DOHH2 (cell line): Measurements from ENCODE around the gene NRXN3.

ENCODE experiments used
- H3F3A ChIP-seq: fragments of 200-600 bp; sonication (generic), shearing (Covaris generic); 2 replicates; pipeline ENCODE4 v1.6.0; 2016; ENCODE audit warnings: antibody characterized with exemption, mild to moderate bottlenecking; ENCODE audit not compliant: control insufficient read depth, insufficient read depth
- H3K27ac ChIP-seq: fragments of 200-600 bp; sonication (generic); 2 replicates; pipeline ENCODE4 v1.5.1; 2014; ENCODE audit warnings: low read depth, mild to moderate bottlenecking, low read length, moderate library complexity
- H3K27me3 ChIP-seq: fragments of 200-600 bp; sonication (generic); 2 replicates; pipeline ENCODE4 v1.6.1; 2014; ENCODE audit warnings: mild to moderate bottlenecking, low read length, mixed read lengths; ENCODE audit not compliant: control insufficient read depth
- H3K36me3 ChIP-seq: fragments of 200-600 bp; sonication (generic); 2 replicates; pipeline ENCODE4 v1.6.1; 2014; ENCODE audit warnings: mild to moderate bottlenecking, low read length, moderate library complexity, mixed read lengths; ENCODE audit not compliant: control insufficient read depth
- H3K4me1 ChIP-seq: fragments of 200-600 bp; sonication (generic); 2 replicates; pipeline ENCODE4 v1.6.1; 2014; ENCODE audit warnings: mild to moderate bottlenecking, low read length, mixed read lengths; ENCODE audit not compliant: control insufficient read depth
- H3K4me2 ChIP-seq: fragments of 200-600 bp; sonication (generic); 2 replicates; pipeline ENCODE4 v1.6.0; 2014; ENCODE audit warnings: mild to moderate bottlenecking, low read length, moderate library complexity
- H3K4me3 ChIP-seq: fragments of 200-600 bp; sonication (generic); 2 replicates; pipeline ENCODE4 v1.5.1; 2014; ENCODE audit warnings: mild to moderate bottlenecking, low read length, mixed read lengths
- H3K79me2 ChIP-seq: fragments of 200-600 bp; sonication (generic); 2 replicates; pipeline ENCODE4 v1.6.1; 2014; ENCODE audit warnings: mild to moderate bottlenecking, low read length, mixed read lengths; ENCODE audit not compliant: control insufficient read depth
- H3K9me2 ChIP-seq: fragments of 200-600 bp; sonication (generic); replicated peaks from 2 replicates; pipeline ENCODE4 v1.6.1; 2014; ENCODE audit warnings: mild to moderate bottlenecking, low read length, mixed read lengths; ENCODE audit not compliant: control insufficient read depth
- H3K9me3 ChIP-seq: fragments of 200-600 bp; sonication (generic); 2 replicates; pipeline ENCODE4 v1.6.1; 2014; ENCODE audit warnings: antibody characterized with exemption, low read length, mixed read lengths; ENCODE audit not compliant: control insufficient read depth, insufficient read depth
- H4K20me1 ChIP-seq: fragments of 200-600 bp; sonication (generic); 2 replicates; pipeline ENCODE4 v1.6.0; 2014; ENCODE audit warnings: low read depth, mild to moderate bottlenecking, antibody characterized with exemption, low read length, moderate library complexity; ENCODE audit not compliant: control insufficient read depth, insufficient read depth
- CTCF ChIP-seq: fragments of 200-600 bp; sonication (generic); IDR thresholded peaks from one replicate; pipeline ENCODE4 v1.5.1; 2014; ENCODE audit warnings: antibody characterized with exemption, mild to moderate bottlenecking, low read depth, low read length; ENCODE audit not compliant: poor library complexity, severe bottlenecking
- EZH2phosphoT487 ChIP-seq: fragments of 200-600 bp; sonication (generic); IDR thresholded peaks from 2 replicates; pipeline ENCODE4 v1.6.1; 2017; ENCODE audit warnings: borderline replicate concordance, mild to moderate bottlenecking, antibody characterized with exemption, low read length, moderate library complexity, mixed read lengths

NRXN3 gene

GRCh38 chr14:79809849-79810612, 1639.9 kb downstream of the NRXN3 start:
- Histone ChIP-seq H3K4me2 (no peak overlapping the region), H3K79me2 (no peaks in the 10 kb centered on the region), H3K36me3 (no peaks in the 10 kb centered on the region), H3F3A (no peaks in the 10 kb centered on the region), H3K4me1 (no peaks in the 10 kb centered on the region), H3K9me2 (no peaks in the 10 kb centered on the region), H3K9me3 (no peaks in the 10 kb centered on the region), H3K4me3 (no peak overlapping the region), H4K20me1 (no peaks in the 10 kb centered on the region), H3K27me3 (no peaks in the 10 kb centered on the region), H3K27ac (no peak overlapping the region)
- TF ChIP-seq CTCF (peak; percentile 23), EZH2phosphoT487 (no peak)

- no peaks in the 10 kb centered on the region for H3K79me2 ChIP-seq
- no peak overlapping the region for H3K27ac ChIP-seq
- H4K20me1 ChIP-seq = no peaks in the 10 kb centered on the region
- TF ChIP-seq CTCF = no peak
- TF ChIP-seq EZH2phosphoT487 = no peak
- H3K9me2 ChIP-seq = no peaks in the 10 kb centered on the region; the same call in 1 of the 2 replicates
- no peaks in the 10 kb centered on the region for H3F3A ChIP-seq
- no peaks in the 10 kb centered on the region for H3K9me3 ChIP-seq
- no peak overlapping the region for H3K4me3 ChIP-seq
- no peaks in the 10 kb centered on the region for H3K27me3 ChIP-seq
- no peak overlapping the region for H3K4me2 ChIP-seq
- H3K36me3 ChIP-seq = no peaks in the 10 kb centered on the region
- no peaks in the 10 kb centered on the region for H3K4me1 ChIP-seq
Observed at GRCh38 chr14:79820866-79821535, 1650.8 kb downstream of the NRXN3 start.

GRCh38 chr14:79822034-79822433, 1651.9 kb downstream of the NRXN3 start:
- H3K9me2 ChIP-seq = no peaks in the 10 kb centered on the region; the same call in 1 of the 2 replicates
- no peaks in the 10 kb centered on the region for H4K20me1 ChIP-seq
- H3K4me3 ChIP-seq = no peak overlapping the region
- H3K27me3 ChIP-seq = no peaks in the 10 kb centered on the region
- H3K79me2 ChIP-seq = no peaks in the 10 kb centered on the region
- no peaks in the 10 kb centered on the region for H3F3A ChIP-seq
- H3K4me2 ChIP-seq = no peak overlapping the region
- TF ChIP-seq EZH2phosphoT487 = no peak
- no peak for TF ChIP-seq CTCF
- no peaks in the 10 kb centered on the region for H3K9me3 ChIP-seq
- no peaks in the 10 kb centered on the region for H3K4me1 ChIP-seq
- H3K36me3 ChIP-seq = no peaks in the 10 kb centered on the region
- H3K27ac ChIP-seq = no peak overlapping the region
